GM19328 (cell line): ENCODE results near the gene PIP4K2C.
A peak's percentile ranks its signal among the peaks of the same experiment; 100 is the strongest.
"Not testable (repeated sequence)": the region's sequence is repeated elsewhere in the genome, so short reads cannot be mapped to it uniquely, and the experiment has no call there.

Source experiments
- ATAC-seq: cut with Tn5 transposase; IDR thresholded peaks from one replicate; pipeline ENCODE4 v1.9.1; 2021; ENCODE audit warnings: mild to moderate bottlenecking, moderate library complexity; ENCODE audit not compliant: unreplicated experiment

The PIP4K2C gene

DNA sequence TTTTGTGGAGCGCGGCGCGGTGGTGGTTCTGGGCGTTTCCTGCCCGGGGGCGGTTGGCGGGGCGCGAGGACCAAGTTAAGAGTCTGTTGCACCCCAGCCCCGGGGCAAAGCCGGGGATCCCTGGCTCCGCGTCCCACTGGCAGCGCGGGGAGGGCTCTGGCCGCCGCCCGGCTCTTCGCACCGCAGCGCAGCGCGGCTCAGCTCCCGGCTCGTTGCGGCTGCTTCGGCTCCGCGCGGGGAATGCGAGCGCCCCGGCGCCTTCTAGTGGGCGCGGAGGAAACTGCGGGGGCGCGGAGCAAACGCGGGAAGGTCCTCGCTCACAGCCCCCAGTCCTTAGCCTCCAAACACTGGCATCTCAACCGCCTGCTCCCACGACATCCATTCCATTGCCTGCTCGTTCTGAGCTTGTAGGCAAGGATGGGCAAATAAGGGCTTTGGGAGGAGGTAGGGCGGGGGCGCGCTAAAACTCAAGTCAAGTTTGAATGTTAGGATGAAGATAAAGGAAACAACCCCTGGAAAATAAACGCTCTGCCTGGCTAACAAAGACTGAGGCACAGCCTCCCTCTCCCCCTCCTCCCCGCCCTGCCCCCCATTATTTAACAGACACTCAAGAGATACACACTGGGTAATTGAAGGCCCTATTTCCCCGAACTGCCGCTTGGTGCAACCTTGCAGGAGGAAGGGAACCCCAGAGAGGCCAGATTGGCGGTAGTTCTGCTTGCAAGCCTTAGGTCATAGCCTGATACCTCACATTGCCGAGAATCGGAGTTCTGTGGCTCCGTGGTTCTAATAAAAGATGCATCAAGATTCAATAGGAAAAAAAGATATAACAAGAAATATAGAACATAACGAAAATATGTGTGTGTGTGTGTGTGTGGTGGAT lies 42.2 kb downstream of the PIP4K2C start, which contains the start of gene B4GALNT1:
TSS of gene B4GALNT1 (minus strand) at position 244 of the 883 bp plus-strand sequence. CDS start 1,069 bp downstream, outside the sequence.
- peak; percentile 76 for ATAC-seq

DNA sequence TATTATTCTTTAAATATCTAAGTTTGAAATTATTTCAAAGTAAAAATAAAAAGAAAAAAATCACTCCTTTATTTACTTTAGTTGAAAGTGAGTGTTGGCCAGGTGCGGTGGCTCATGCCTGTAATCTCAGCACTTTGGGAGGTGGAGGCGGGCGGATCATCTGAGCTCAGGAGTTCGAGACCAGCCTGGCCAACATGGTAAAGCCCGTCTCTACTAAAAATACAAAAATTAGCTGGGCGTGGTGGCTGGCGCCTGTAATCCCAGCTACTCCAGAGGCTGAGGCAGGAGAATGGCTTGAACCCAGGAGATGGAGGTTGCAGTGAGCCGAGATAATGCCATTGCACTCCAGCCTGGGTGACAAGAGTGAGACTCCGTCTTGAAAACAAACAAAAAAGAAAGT lies 45.7 kb downstream of the PIP4K2C start:
- not testable (repeated sequence) for ATAC-seq

DNA sequence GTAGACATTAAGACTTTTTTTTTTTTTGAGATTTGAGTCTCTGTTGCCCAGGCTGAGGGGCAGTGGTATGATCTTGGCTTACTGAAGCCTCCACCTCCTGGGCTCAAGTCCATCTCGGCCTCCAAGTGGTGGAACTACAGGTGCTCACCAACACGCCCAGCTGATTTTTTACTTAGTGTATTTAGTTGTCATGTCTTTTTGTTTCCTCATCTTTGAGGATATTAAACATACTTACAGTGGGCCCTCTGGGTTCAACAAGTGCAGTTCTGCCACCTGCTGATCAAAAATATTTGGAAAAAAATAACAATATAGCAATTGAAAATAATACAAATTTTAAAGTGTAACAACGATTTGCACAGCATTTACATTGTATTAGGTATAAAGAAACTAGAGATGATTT lies 46.4 kb downstream of the PIP4K2C start:
- ATAC-seq = no peak

DNA sequence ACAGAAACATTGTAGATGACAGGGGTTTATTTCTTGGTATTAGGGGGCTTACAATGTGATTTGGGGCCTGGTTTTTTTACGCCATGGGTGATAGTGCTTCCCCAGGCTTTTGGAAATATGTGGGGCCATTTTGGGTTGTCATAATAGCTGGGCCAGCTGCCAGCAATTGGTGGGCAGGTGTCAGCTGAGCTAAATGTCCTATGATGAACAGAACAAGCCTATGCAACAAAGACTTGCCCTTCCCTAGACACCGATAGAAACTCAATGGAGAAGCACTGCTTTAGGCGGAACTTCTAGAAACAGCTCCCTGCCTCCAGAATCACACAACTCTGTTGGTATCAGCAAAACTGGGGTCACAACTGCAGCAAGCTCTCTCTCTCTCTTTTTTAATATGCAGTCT lies 47.1 kb downstream of the PIP4K2C start:
- ATAC-seq = no peak

DNA sequence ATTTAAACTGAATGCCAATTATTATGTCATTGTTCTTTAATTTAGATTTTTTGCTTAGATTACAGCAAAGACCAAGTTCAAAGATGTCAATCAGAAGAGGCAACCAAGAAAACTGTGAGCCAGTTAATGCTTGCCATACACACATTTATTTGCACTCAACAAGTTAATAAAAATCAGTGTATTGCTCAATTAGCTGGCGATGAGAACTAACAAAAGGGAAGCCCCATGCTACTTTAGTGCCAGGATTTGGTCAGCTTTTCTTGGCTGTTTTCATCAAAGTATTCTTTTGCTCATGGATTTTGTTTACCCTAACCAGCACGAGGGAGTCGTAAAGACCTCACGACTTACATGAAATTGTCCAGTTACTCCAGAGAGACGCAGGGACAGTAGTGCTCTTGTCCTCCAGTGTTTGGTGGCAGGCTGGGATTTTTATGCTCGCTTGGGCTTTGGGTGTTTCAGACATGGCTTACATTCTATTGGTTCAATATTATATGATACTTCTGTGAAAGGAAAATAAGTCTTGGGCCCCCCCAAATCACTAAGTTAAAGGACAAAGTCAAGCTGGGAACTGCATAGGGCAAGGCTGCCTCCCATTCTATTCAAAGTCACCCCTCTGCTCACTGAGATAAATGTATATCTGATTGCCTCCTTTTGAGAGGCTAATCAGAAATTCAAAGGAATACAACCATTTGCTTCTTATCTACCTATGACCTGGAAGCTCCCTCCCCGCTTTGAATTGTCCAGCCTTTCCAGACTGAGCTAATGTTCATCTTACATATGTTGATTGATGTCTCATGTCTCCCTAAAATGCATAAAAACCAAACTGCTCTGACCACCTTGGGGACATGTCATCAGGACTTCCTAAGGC lies 49.4 kb downstream of the PIP4K2C start:
- no peak for ATAC-seq

GRCh38 chr12:57641699-57642442 lies 50.9 kb downstream of the PIP4K2C start:
- no peak for ATAC-seq

DNA sequence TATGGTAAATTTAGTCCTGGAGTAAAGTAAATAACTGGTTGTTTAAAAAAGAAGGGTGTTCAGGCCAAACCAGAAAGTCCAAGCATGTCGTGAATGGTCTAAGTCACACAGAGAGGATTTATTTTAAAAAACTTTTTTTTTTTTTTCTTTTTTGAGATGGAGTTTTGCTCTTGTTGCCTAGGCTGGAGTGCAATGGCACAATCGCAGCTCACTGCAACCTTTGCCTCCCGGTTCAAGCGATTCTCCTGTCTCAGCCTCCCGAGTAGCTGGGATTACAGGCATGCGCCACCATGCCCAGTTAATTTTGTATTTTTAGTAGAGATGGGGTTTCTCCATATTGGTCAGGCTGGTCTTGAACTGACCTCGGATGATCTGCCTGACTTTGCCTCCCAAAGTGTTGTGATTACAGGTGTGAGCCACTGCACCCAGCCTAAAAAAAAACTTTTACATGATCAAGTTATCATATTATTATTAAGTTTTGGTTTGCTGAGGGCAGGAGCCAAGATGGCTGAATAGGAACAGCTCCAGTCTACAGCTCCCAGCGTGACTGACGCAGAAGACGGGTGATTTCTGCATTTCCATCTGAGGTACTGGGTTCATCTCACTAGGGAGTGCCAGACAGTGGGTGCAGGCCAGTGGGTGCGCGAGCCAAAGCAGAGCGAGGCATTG lies 55.1 kb downstream of the PIP4K2C start:
- ATAC-seq = not testable (repeated sequence)

GRCh38 chr12:57646659-57647049 lies 55.7 kb downstream of the PIP4K2C start:
- ATAC-seq = not testable (repeated sequence)
